ENCODE results near the gene TUBG2.

TUBG2 gene

DNA sequence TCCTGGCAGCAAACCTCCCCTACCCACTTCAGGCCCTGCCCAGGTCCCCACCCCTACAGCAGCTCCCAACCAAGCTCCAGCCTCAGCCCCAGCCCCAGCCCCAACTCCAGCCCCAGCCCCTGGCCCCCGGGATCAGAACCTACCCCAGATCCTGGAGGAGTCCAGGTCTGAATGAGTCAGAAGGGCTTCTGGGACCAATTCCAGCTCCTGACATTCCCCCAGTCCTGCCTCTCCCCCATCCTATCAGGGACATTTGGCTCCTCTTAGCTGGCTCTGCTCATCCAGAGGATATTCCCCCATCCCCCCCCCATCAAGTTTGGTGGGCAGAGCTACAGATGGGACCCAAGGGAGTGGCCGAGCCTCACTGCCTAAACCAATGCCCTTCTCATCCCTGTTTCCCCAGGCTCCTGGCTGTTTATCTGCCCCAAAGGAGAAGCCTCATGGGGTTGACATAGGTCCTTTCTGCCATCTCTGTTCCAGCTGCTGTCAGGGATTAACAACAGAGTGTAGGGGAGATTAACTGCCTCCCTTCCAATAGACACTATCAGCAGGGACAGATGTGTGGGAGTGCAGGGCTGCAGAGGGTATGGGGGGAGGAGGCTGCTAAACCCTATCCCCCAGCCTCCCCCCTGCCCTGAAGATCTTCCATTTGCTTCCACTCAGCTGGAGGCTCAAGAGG lies 39.8 kb downstream of the TUBG2 start:
- DNase-seq (ENCODE audit: low spot score), result no peak

DNA sequence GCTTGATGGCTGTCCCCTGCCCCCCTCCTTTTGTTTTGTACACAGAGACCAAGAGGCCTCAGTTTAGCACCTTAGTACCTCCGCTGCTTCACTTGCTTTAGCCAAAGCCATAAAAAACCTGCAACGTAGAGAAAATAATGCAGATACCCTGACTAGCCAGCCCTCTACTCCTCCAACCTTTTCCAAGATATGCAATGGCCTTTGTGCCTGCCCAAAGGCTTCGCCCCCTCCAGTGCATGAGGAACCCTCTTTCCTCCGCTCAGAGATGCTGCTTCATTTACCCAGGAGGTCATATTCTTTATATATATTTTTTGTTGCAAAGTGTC lies 40.3 kb downstream of the TUBG2 start:
- DNase-seq (ENCODE audit: low spot score), result no peak

DNA sequence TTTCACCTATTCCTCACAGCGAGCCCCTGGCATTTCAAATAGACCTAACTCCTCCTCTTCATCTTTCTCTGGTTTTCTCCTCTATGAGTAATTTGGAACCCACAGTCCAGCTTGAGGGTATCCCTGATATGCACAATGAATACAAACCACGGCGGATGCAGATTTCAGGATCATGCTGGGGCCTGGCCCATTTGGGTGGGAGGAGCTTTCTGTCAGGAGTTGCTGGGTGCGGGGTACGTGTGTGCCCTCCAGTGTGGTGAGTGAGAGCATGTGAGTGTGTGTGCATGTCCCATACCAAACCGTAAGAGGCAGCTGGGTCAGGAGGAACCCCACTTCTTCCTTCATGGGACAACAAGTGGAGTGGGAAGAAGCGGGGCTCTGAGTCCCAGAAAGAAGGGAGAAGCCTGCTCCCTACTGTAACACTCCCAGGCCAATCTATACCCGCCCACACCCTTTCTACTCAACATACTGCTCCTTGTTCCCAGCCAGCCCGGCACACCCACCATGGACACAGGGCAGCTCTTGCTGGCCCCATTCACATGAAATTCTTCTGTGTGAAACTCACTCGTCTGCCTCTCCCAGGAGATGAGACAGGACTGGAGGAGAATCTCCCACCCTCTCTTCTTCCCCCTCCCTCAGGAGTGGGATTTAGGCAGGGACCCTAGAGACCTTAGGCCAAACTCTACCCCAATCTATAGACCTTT lies 41.7 kb downstream of the TUBG2 start:
- DNase-seq (ENCODE audit: low spot score), result no peak

DNA sequence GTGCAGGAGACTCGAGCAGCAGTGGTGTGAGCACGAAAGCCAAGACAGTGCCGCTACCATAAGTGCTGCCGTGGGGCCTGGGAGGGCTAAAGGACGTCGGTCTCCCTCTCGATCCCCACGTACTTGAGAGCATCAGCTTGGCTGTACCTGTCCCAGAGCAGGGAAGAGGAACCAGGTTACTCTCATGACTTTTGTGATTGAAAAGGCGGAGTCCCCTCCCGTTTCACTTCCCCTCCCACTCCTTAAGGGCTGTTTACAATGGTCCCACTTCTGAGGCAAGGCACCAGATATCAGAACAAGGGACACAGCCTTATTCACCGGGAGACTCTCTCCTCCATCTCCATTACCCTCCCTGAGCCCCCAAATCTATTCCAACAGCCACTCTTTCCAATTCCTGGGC lies 43.4 kb downstream of the TUBG2 start:
- DNase-seq (ENCODE audit: low spot score), result no peak

DNA sequence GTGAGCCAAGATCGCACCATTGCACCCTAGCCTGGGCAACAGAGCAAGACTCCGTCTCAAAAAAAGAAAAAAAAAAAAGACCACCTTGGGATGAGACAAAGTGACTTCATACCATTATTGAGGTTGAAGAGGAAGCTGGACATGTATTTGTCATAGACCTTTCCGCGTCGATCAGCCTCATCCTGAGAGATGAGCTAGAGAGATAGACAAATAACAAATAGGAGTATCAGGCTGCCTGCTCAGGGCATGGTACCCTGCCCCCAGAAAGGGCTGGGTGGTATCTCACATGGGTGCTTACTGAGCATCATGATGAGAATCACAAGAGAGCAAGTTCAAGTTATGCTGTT lies 45.4 kb downstream of the TUBG2 start:
- no peak for DNase-seq (ENCODE audit: low spot score)

DNA sequence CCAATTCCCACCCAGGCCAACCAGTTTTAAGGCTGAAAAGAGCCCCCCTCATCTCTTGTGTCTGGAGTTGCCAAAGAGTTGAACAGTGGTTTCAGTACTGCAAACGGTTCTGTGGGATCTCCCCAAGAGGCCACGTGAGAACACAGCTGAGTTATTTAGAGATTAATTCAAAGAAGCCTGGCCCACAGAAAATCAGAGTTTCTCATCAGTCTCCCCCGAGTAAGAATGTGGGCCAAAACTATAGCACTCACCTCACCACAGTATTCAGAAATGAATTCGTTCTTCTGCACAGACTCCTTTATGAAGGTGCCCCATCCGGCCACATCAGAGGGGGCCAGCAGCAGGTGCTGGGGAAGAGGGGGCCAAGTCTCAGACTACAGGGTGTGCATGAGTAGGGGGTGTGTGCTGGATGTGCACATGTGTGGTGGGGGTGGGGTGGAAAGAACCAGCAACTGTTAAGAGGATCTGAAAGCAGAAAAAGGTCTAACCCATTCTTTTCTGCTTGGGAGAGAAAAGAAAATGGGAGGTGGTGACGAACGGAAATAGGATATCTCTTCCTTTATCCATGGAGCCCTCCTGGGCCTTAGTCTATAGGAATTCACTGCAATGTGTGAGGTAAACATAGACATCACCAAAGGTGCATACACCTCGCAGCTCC lies 45.9 kb downstream of the TUBG2 start:
- no peak for DNase-seq (ENCODE audit: low spot score)

DNA sequence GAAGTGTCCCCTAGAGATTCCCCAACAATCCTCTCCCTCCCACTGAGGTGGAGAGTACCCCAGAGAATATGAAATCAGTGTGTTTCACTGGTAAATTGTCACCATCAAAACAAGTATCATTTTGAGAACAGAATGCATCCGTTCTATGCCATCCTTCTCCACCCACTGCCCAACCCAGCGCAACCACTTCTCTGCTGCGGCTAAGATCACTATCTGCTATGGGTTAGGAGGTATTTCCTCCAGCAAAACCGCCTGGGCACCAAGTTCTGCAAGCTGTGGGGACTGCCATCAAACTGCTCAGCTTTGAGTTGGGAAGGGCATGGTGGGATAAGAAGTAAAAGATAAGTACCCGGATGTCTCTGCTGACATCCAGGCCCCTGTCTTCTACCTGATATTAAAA lies 47.6 kb downstream of the TUBG2 start:
- DNase-seq (ENCODE audit: low spot score), result no peak

DNA sequence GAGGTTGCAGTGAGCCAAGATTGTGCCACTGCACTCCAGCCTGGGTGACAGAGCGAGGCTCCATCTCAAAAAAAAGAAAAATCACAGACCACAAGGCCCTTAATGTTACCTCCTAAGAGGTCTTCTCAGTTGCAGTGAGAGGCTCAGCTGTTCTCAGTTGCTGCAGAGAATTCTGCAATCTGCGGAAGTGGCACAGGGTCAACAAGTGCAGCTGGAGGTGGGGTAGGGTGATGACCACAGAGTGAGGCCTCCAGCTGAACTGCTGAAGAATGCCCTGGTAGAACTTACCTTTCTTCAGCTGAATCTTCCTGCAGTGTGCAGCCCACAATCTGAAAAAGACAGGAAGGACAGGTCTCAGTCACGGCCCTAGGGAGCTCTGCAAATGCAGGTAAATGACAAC lies 49.5 kb downstream of the TUBG2 start:
- DNase-seq (ENCODE audit: low spot score), result no peak

DNA sequence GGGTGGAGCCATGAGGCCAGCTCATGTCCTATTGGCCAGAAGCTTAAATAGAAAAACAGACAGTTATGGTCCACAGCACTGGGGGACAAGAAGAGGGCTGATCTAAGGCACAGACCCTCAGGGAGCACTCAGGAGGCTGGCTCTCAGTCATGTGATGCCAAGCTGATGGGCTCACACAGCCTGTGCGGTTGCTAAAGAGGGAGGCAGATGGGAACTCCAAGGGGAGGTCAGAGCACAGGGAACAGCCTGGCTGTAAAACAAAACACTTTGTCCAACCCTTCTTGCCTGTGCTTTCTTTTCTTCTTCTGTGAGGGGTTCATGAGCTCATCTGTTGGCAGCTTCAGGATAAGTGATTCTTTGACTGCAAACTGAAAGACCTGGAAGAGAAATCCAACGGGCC lies 50.5 kb downstream of the TUBG2 start:
- DNase-seq (ENCODE audit: low spot score), result no peak

All from COLO829 (cell line).